Breast epithelium (tissue), 4 donors: Measurements from ENCODE around the gene GEMIN4. TPM values are rescaled to one million over a fixed set of nuclear protein-coding genes. Genes with fewer than 3 reads are reported as not detected.
A peak's percentile ranks its signal among the peaks of the same experiment; 100 is the strongest.
"Not testable (repeated sequence)": the region's sequence is repeated elsewhere in the genome, so short reads cannot be mapped to it uniquely, and the experiment has no call there.

Source experiments
- DNase-seq, 2 donors: peaks; one replicate each; pipeline ENCODE4 v3.0.0-alpha.2; 2019; ENCODE audit warnings: low spot score in 2 of 2
- H3K27ac ChIP-seq, 2 donors: fragments of 200-600 bp; sonication (generic) in 1 of 2; one replicate each; pipeline ENCODE4 v1.5.1; 2016 to 2019; ENCODE audit warnings: mild to moderate bottlenecking in 1 of 2
- H3K27me3 ChIP-seq, 2 donors: fragments of 200-600 bp; sonication (generic) in 1 of 2; one replicate each; pipeline versions ENCODE4 v1.5.1 to v1.6.0; 2017 to 2019; ENCODE audit warnings: control low read depth in 1 of 2, mild to moderate bottlenecking in 1 of 2
- H3K36me3 ChIP-seq: fragments of 200-600 bp; one replicate; pipeline ENCODE4 v1.5.1; 2019
- H3K4me1 ChIP-seq, 2 donors: fragments of 200-600 bp; sonication (generic); one replicate each; pipeline ENCODE4 v1.5.1; 2016 to 2019; ENCODE audit warnings: control low read depth in 1 of 2
- H3K4me3 ChIP-seq, 3 donors: fragments of 200-600 bp; sonication (generic); 1 replicate in 2 of 3; 2 replicates in 1 of 3; pipeline ENCODE4 v1.5.1; 2016 to 2019; ENCODE audit warnings: mild to moderate bottlenecking in 3 of 3, moderate library complexity in 2 of 3
- H3K9me3 ChIP-seq, 2 donors: fragments of 200-600 bp; sonication (generic) in 1 of 2; one replicate each; pipeline ENCODE4 v1.5.1; 2016 to 2019; ENCODE audit warnings: control low read depth in 1 of 2
- POLR2A ChIP-seq: fragments of 450-650 bp; IDR thresholded peaks from one replicate; pipeline ENCODE4 v1.6.1; 2016; ENCODE audit warnings: antibody characterized with exemption, mild to moderate bottlenecking, moderate library complexity
- POLR2AphosphoS5 ChIP-seq, 3 donors: sonication (generic); formaldehyde crosslinking; IDR thresholded peaks; one replicate each; pipeline ENCODE4 v1.6.1; 2017; ENCODE audit warnings: antibody characterized with exemption in 3 of 3
- intact Hi-C: fragments of 100-400 bp; cut with DNase I; formaldehyde crosslinking; loops from one replicate; pipeline ENCODE4 v1.15.1; 2023; ENCODE audit warnings: low total_unique reads
- total RNA-seq, 3 donors: library from RNA; depleted of rRNA; stranded (reverse); fragments of >200 nt; gene quantifications; one replicate each; pipeline ENCODE4 v1.1.0, GENCODE V29; 2016
- TF ChIP-seq, protein P1 (sequence below), 3 donors: fragments of 450-650 bp; IDR thresholded peaks; one replicate each; pipeline ENCODE4 v1.5.1; 2016 to 2017; ENCODE audit warnings: antibody characterized with exemption in 3 of 3, mild to moderate bottlenecking in 3 of 3, moderate library complexity in 3 of 3

Gene GEMIN4
- total RNA-seq, 3 donors from 2014 or later, result 21.0 to 25.1 (median 22.1) TPM

DNA sequence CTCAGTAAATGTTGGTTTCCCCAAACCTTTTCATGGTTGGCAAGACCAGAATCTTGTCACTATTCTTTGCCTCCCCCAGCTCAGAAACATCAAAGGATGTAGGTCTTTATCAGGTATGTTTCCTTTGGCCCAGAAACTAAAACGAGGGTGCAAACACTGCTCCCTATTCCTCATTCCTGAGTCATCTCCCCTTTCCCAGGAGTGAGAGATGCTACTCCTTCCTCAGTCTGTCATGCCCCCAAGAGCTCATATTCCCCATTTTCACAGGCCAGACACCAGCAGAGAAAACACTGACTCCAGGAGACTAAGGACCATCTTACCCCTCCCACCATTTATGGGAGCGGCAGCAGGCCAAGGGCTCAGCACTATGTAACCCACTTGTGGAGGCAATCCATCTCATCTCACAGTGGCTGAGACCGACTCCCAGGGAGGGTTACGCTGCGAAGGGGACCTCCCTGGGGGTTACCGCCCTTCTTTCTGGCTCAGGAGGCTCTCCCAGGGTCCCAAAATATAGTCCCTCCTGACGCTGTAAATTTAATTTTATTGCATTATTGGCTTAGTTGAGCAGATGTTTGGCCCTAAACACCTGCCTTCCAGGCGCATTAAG is 1.5 kb downstream of the GEMIN4 start:
- Histone ChIP-seq H3K27ac (peak overlapping the region in 1 of 2 donors; percentile 15), H3K27me3 (no peaks in the 10 kb centered on the region), H3K36me3 (peaks cover 8% of the 10 kb centered on the region), H3K4me1 (peaks cover 0 to 11% of the 10 kb centered on the region in 2 donors), H3K9me3 (no peaks in the 10 kb centered on the region), H3K4me3 (peak overlapping the region in 2 of 3 donors; percentile 68 to 86)
- intact Hi-C loops, result no loop called here
- TF ChIP-seq POLR2AphosphoS5 (IDR thresholded peaks at IDR 0.05) (no peak), POLR2A (no peak)
- TF ChIP-seq, protein P1, sequence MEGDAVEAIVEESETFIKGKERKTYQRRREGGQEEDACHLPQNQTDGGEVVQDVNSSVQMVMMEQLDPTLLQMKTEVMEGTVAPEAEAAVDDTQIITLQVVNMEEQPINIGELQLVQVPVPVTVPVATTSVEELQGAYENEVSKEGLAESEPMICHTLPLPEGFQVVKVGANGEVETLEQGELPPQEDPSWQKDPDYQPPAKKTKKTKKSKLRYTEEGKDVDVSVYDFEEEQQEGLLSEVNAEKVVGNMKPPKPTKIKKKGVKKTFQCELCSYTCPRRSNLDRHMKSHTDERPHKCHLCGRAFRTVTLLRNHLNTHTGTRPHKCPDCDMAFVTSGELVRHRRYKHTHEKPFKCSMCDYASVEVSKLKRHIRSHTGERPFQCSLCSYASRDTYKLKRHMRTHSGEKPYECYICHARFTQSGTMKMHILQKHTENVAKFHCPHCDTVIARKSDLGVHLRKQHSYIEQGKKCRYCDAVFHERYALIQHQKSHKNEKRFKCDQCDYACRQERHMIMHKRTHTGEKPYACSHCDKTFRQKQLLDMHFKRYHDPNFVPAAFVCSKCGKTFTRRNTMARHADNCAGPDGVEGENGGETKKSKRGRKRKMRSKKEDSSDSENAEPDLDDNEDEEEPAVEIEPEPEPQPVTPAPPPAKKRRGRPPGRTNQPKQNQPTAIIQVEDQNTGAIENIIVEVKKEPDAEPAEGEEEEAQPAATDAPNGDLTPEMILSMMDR (IDR thresholded peaks at IDR 0.05), result no peak
- DNase-seq, result no peak

- H3K4me3 ChIP-seq, H3K27ac ChIP-seq, intact Hi-C loops, H3K27me3 ChIP-seq, DNase-seq, H3K36me3 ChIP-seq, H3K9me3 ChIP-seq: not testable (repeated sequence)
- H3K4me1 ChIP-seq, result peaks cover 0 to 11% of the 10 kb centered on the region in 2 donors
Observed at GRCh38 chr17:749359-749758, 2.7 kb downstream of the GEMIN4 start.

- H3K9me3 ChIP-seq, H3K27me3 ChIP-seq, intact Hi-C loops, H3K27ac ChIP-seq, H3K36me3 ChIP-seq, DNase-seq, H3K4me3 ChIP-seq: not testable (repeated sequence)
- peaks cover 0 to 11% of the 10 kb centered on the region in 2 donors for H3K4me1 ChIP-seq
Observed at GRCh38 chr17:748604-749003, 3.5 kb downstream of the GEMIN4 start.

- no peaks in the 10 kb centered on the region for H3K27me3 ChIP-seq
- intact Hi-C loops, result no loop called here
- no peak overlapping the region for H3K27ac ChIP-seq
- TF ChIP-seq POLR2AphosphoS5 (IDR thresholded peaks at IDR 0.05), result no peak
- TF ChIP-seq, protein P1 (IDR thresholded peaks at IDR 0.05), result no peak
- TF ChIP-seq POLR2A, result no peak
- H3K4me1 ChIP-seq, result peaks cover 0 to 11% of the 10 kb centered on the region in 2 donors
- H3K4me3 ChIP-seq, result no peak overlapping the region
- no peaks in the 10 kb centered on the region for H3K9me3 ChIP-seq
- DNase-seq, result no peak
- H3K36me3 ChIP-seq, result peaks cover 8% of the 10 kb centered on the region
Observed at GRCh38 chr17:746783-747629, 5.1 kb downstream of the GEMIN4 start.

DNA sequence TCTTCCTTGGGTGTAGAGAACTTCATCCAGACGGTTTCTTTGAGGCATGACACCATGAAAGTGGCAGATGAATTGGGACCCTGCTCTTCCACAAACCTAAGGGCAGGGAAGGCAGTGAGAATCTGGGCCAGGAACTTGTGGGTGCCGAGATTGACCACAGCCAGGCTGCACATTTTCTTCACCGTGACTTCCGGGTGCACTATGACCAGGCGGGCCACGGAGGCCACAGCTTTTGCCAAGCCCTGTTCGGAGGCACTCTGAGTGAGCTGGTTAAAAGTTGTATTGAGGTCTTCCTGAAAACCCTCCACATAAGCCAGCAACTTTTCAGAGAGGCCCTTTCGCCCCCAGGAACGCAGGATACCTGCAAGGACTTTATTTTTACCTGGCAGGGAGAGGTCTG is 5.9 kb downstream of the GEMIN4 start:
- Histone ChIP-seq H3K4me1 (peaks cover 0 to 11% of the 10 kb centered on the region in 2 donors), H3K36me3 (peaks cover 8% of the 10 kb centered on the region), H3K27me3 (no peaks in the 10 kb centered on the region), H3K4me3 (no peak overlapping the region), H3K9me3 (no peaks in the 10 kb centered on the region), H3K27ac (no peak overlapping the region)
- DNase-seq, result no peak
- no peak for TF ChIP-seq POLR2AphosphoS5 (IDR thresholded peaks at IDR 0.05)
- TF ChIP-seq, protein P1 (IDR thresholded peaks at IDR 0.05), result no peak
- no peak for TF ChIP-seq POLR2A
- intact Hi-C loops, result no loop called here

GRCh38 chr17:745406-745805 is 6.7 kb downstream of the GEMIN4 start:
- Histone ChIP-seq H3K27me3 (no peaks in the 10 kb centered on the region), H3K36me3 (peaks cover 8% of the 10 kb centered on the region), H3K4me1 (peaks cover 0 to 3% of the 10 kb centered on the region in 2 donors), H3K9me3 (no peaks in the 10 kb centered on the region), H3K4me3 (no peak overlapping the region), H3K27ac (no peak overlapping the region)
- intact Hi-C loops, result no loop called here
- TF ChIP-seq POLR2AphosphoS5 (IDR thresholded peaks at IDR 0.05) (no peak), POLR2A (no peak)
- TF ChIP-seq, protein P1 (IDR thresholded peaks at IDR 0.05), result no peak
- DNase-seq, result no peak
